T-helper 2 cell (primary cell): ENCODE measurements around the gene POP4.

Experiments
- DNase-seq, 5 experiments: peaks; one replicate each; pipeline versions ENCODE4 v3.0.0 to v3.0.0-alpha.2; 2012 to 2022

POP4 gene

DNA sequence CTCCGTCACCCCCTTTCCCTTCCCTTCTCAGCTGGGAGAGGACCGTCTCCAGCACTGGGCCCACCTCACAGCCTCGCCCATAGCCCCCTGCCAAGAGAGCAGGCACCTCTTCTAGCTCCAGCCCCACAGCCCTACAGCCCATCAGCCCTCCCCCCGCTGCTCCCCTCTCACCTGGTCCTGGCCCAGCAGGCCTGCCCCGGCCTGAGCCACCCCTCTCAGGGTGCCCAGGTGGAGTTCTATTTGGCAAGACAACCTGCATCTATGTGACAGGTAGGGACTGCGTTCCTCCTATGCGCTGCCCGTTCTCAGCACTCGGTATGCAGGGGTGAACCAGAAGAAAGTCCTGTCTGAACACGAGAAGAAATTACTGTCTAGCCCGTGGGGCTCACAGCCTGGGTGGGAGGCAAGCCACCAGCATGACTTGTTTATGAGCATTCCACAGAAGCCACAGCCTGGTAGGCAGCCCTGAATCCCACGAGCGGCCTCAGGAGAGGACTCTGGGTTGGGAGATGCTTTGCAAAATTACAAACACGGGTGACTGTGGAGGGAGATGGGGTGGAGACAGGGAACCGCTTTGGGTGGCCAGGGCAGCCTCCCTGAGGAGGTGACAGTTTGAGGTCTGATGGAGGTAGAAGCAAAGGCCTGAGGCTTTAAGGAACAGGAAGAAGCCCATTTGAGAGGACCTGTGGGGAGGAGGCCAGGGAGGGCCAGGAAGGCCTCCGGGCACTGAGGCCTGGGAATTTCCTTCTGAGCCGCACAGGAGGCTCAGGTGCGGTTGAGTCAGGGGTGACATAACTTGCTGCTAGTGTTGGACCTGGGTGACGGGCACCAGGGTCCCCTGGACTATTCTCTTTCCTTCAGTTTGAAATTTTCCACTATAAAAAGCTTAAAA, 58.0 kb downstream of the POP4 start:
- no peak for DNase-seq

DNA sequence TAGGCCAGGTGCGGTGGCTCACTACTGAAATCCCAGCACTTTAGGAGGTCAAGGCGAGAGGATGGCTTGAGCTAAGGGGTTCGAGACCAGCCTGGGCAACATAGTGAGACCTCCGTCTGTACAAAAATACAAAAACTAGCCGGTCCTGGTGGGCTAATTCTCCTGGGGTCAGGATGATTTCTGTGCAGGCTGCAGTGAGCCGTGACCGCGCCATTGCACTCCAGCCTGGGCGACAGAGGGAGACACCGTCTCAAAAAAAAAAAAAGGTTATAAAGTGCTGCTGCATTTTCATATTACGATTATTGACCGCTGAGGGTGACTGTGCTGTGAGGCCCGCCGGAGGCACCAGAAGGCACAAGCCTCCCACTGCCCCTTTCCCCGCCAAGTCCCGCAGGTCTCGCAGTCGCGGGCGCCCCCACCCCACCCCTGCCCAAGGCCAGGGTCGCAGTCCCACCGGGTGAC, 58.7 kb downstream of the POP4 start:
- DNase-seq = no peak

DNA sequence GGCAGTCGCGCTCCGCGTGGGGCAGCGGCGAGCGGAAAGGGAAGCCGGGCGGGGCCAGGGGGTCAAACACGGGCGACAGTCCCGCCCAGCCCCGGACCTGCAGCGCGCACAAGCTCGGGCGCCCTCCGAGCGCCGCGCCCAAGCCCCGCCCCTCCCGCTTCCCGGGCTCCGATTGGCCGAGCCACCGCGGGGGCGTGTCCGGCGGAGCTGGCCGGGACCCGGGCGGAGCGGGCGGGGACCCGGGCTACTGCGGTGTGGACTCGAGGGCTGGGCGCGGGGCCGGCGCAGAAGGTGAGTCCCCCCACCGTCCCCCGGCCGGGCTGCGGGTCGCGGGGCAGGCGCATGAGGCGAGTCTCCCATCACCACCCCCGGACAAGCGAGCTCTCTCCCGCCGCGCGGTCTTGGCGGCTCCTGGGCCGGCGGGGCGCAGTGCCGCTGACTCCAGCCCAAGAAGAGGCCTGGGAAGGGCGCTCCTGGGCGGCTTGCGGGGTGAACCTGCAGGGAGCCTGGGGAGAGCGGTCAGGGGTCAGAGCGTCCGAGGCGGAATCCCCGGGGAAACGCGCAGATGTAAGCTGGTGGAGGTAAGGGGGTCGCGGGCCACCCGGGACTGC, 59.2 kb downstream of the POP4 start, which contains the start of gene PLEKHF1:
TSS of gene PLEKHF1 (plus strand) at position 247 of the 611 bp plus-strand sequence. CDS start 8,379 bp downstream, outside the sequence.
- DNase-seq = peak; percentile 76 to 86 (median 76)

DNA sequence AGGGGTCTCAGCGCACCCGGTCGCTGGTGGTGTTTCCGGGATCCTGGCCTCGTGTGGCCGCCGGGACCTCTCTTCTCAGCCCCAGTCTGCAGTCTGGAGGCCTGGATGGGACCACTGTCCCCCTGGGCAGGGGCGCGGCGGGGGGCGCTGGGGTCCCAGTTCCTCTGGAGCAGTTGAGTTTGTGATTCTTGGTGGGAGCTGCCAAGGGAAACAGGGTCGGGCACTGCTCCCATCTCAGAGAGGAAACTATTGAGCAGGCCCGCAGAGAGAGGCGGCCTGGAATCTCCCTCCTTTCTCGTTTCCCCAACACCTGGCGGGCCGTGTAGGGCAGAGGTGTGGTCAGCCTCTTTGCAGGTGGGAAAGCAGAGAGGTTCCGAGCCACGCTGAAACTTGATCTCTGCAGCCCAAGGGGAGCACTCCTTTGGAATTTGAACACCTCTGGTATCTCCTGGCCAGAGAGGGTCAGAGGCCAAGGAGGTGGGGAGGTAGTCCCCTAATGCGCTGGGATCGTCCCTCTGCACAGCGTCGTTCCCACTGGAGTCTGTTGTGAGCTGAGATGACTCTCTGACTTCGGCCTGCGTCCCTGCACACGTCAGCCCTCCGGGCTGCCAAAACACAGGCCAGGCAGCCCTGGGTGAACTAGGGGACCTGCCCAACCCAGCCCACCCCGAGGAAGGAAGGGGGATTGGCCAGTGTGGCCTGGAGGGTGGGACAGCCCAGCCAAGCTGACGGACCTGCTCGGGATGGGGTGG, 59.9 kb downstream of the POP4 start:
- DNase-seq = peak in 1 of 5 experiments; percentile 34
